ENCODE data around the gene GLP1R. TPM values are rescaled to one million over a fixed set of nuclear protein-coding genes. Genes with fewer than 3 reads are reported as not detected.
"Not testable (repeated sequence)": the region's sequence is repeated elsewhere in the genome, so short reads cannot be mapped to it uniquely, and the experiment has no call there.

Gene GLP1R
- total RNA-seq, 1 donor from 2014 or later: 4.3 TPM

- no peak overlapping the region for H3K4me3 Mint-ChIP-seq
- no peak overlapping the region for H3K27ac Mint-ChIP-seq
- no peak for DNase-seq (ENCODE audit: extremely low spot score, unreplicated experiment)
- H3K9me3 Mint-ChIP-seq: no peaks in the 10 kb centered on the region
- peaks cover 5% of the 10 kb centered on the region for H3K27me3 Mint-ChIP-seq
- no peaks in the 10 kb centered on the region for H3K36me3 Mint-ChIP-seq
- H3K4me1 Mint-ChIP-seq (ENCODE audit: unreplicated experiment): no peaks in the 10 kb centered on the region
- no peak for TF ChIP-seq CTCF (conservative IDR thresholded peaks at IDR 0.05)
These were observed 82.1 kb downstream of the GLP1R start for GRCh38 chr6:39130691-39131090.

- not testable (repeated sequence) for H3K4me3 Mint-ChIP-seq; H3K27ac Mint-ChIP-seq; H3K36me3 Mint-ChIP-seq; H3K9me3 Mint-ChIP-seq; DNase-seq (ENCODE audit: extremely low spot score, unreplicated experiment); H3K27me3 Mint-ChIP-seq; H3K4me1 Mint-ChIP-seq (ENCODE audit: unreplicated experiment)
These were observed 86.2 kb downstream of the GLP1R start for GRCh38 chr6:39134761-39135160.

GRCh38 chr6:39136207-39136606 is 87.6 kb downstream of the GLP1R start:
- H3K4me3 Mint-ChIP-seq; DNase-seq (ENCODE audit: extremely low spot score, unreplicated experiment); H3K36me3 Mint-ChIP-seq; H3K9me3 Mint-ChIP-seq; H3K4me1 Mint-ChIP-seq (ENCODE audit: unreplicated experiment); H3K27ac Mint-ChIP-seq: not testable (repeated sequence)
- peaks cover 15% of the 10 kb centered on the region for H3K27me3 Mint-ChIP-seq

- Mint-ChIP-seq H3K4me1 (ENCODE audit: unreplicated experiment) (no peaks in the 10 kb centered on the region), H3K27ac (no peak overlapping the region), H3K27me3 (peaks cover 16% of the 10 kb centered on the region), H3K4me3 (no peak overlapping the region), H3K9me3 (peaks cover 4% of the 10 kb centered on the region), H3K36me3 (no peaks in the 10 kb centered on the region)
- TF ChIP-seq CTCF (conservative IDR thresholded peaks at IDR 0.05): no peak
- DNase-seq (ENCODE audit: extremely low spot score, unreplicated experiment): no peak
These were observed 88.7 kb downstream of the GLP1R start for GRCh38 chr6:39137245-39137644.

Other genes starting within 250 kb of the GLP1R start
- gene SAYSD1, start 66.4 kb downstream of the GLP1R start, total RNA-seq (ENCODE audit: low replicate concordance): 13.3 and 15.0 TPM in 2 replicates
- gene KCNK5, start 180.7 kb downstream of the GLP1R start, total RNA-seq (ENCODE audit: low replicate concordance): 7.6 and 10.1 TPM in 2 replicates